GDM1 (cell line): ENCODE results near the gene PRR23E.

Experiments
- DNase-seq: peaks from one replicate; lab custom pipeline; 2025; lab: John Stamatoyannopoulos, UW

Gene PRR23E

DNA sequence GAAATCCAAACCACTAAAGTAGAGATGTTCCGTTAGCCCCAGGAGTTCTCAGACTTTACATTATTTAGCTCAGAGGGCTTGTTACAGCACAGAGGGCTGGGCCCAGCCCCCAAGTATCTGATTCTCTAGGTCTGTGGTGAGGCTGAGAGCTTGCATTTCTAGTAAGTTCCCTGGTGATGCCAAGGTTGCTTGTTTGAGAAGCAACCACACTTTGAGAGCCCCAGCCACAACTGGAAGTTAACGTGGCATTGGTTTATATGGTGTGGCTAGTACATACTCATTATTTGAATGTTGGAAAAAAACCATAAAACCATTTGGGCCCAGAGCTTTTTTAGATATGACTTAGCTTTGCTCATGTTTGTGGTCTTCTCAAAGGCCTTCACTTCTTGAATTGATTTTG, 35.9 kb downstream of the PRR23E start:
- no peak for DNase-seq

DNA sequence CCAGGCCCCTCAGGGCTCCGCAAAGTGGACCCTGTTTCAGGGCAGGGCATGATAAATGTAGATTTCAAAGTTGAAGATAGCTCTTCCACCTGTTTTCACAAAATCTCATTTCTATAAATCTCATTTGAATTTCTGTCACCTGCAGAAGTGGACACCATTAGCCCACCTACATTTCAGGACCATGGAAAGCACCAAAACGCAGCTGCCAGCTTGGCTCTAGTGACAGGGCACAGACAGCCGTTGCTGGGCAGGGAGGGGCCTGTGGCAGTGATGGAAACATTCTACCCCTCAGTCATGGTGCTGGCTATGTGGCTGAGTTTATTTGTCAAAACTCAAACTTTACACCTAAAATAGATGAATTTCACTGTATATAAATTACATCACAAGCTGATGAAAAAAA, 40.4 kb downstream of the PRR23E start:
- no peak for DNase-seq

DNA sequence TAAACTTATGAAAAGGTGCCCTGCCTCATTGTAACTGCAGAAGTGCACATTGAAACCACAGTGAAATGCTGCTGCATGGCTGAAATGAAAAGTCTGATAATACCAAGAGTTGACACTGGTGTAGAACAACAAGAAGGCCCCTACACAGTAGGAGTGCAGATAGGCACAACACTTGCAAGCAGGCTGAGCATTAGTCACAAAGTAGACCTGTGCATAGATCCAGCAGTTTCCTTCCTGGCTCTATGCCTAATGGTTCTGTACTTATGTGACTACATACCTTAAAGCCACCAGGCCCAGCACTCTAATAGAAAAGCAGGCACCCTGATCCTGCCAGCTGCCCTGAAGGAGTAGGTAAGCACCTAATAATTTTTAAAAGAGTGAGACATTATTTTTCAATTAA, 41.8 kb downstream of the PRR23E start:
- no peak for DNase-seq

DNA sequence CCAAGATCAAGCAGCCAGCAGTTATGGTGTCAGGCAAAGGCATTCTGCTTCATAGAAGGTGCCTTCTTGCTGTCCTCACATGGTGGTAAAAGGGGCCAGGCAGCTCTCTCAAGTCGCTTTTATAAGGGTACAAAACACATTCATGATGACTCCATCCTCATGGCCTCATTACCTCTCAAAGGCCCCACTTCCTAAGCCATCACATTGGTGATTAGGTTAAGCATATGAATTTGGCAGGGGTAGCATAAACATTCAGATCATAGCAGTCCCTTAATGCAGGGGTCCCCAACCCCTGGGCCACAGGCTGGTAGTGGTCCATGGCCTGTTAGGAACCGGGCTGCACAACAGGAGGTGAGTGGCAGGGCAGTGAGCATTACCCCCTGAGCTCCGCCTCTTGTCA, 42.8 kb downstream of the PRR23E start:
- no peak for DNase-seq

DNA sequence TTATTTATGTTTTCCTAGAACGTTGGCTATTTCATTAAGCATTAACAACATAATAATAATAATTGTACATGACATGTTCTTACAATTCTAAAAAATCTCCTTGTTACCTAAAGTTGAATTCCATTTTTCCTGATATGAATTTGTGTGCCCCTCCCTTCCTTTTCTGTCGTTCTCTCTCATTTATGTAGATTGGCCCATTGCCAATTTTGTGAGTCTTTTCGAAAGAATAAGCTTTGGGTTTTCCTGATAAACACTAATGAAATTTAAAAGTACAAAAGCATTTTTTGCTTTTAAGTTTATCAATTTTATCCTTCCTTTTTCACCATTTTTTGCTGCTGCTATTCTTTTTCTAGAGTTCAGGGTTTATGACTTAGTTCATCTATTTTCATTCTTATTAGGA, 44.9 kb downstream of the PRR23E start:
- DNase-seq: no peak

DNA sequence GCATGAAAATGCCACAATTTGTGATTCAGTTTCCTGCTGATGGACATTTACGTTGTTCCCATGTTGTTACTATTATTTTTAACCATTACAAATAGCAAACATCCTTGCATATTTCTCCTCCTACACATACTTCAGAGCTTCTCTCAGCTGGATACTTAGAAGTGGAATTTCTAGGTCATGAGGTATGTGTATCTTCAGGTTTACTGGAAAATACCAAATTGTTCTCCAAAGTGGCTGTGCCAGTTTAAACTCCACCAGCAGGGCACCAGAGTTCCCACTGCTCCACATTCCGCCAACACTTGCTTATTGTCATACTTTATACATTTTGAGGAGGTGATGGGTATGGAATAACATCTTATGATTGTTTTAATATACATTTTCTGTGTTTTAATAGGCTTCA, 45.7 kb downstream of the PRR23E start:
- no peak for DNase-seq

DNA sequence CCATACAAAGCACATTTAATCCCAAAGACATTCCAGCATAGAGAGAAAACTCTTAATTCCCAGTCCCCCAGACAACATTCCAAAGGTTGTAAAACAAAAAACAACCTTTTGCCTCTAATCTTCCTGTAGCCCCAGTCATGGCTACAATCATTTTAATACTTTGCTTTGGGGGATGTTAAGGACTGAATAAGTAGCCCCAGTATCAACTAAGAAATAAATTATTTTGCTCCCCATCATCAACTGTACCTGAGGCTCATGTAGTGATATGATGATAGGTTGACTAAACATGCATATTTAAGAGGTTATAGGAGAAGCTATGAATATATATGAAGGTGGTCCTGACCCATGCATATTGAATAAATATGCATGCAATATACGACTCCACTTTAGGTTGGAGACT, 54.4 kb downstream of the PRR23E start:
- DNase-seq: no peak
